ENCODE data around the gene LSM14A.

LSM14A gene

DNA sequence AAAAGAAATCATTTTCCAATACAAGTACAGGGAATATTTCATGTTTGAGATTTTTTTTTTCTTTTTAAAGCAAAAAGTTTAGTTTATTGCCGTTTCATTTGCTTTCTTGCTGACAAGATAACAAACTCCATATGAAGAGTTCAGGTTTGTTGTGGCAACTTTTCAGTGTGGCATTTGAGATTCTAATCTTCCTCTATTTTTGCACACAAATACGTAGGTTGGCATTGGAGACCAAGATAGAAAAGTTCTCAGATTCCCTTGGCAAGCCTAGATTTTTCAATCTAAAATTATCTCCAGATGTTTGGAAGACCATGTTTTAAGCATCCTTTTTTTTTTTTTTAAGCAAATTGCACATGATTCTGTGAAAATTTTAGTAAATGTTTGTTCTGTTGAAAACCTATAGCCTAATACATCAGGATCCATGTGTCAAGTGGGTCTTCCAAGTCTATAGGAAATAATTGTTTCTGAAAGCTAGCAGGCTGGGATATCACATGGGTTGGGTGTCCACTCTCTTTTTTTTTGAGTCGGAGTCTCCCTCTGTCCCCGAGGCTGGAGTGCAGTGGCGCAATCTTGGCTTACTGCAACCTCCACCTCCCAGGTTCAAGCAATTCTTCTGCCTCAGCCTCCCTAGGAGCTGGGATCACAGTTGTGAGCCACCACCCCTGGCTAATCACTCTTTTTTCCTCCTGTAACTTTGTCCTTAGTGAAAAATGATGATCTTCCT, 84.7 kb downstream of the LSM14A start:
- TF ChIP-seq, protein P1, sequence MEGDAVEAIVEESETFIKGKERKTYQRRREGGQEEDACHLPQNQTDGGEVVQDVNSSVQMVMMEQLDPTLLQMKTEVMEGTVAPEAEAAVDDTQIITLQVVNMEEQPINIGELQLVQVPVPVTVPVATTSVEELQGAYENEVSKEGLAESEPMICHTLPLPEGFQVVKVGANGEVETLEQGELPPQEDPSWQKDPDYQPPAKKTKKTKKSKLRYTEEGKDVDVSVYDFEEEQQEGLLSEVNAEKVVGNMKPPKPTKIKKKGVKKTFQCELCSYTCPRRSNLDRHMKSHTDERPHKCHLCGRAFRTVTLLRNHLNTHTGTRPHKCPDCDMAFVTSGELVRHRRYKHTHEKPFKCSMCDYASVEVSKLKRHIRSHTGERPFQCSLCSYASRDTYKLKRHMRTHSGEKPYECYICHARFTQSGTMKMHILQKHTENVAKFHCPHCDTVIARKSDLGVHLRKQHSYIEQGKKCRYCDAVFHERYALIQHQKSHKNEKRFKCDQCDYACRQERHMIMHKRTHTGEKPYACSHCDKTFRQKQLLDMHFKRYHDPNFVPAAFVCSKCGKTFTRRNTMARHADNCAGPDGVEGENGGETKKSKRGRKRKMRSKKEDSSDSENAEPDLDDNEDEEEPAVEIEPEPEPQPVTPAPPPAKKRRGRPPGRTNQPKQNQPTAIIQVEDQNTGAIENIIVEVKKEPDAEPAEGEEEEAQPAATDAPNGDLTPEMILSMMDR (IDR thresholded peaks at IDR 0.05; ENCODE audit: low read depth, low read length) = no peak
- DNase-seq (ENCODE audit: extremely low read depth, low read depth) = no peak

DNA sequence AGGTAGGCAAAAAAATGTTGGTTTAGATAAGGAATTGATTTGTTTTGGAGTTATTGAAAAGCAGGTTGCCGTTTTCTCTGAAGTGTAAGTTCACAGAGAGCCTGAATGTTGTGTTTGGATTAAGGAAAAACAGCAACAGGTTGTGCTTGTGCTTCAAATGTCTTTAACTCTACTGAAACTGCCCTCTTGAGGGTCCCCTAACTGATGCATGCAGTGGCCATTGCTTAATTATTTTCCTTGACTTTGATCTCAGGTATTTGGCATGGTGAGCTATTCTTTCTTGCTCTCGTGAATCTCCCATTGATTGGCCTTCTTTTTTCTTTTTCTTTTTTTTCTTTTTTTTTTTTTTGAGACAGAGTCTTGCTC, 85.2 kb downstream of the LSM14A start:
- TF ChIP-seq, protein P1 (IDR thresholded peaks at IDR 0.05; ENCODE audit: low read depth, low read length) = no peak
- DNase-seq (ENCODE audit: extremely low read depth, low read depth) = no peak

DNA sequence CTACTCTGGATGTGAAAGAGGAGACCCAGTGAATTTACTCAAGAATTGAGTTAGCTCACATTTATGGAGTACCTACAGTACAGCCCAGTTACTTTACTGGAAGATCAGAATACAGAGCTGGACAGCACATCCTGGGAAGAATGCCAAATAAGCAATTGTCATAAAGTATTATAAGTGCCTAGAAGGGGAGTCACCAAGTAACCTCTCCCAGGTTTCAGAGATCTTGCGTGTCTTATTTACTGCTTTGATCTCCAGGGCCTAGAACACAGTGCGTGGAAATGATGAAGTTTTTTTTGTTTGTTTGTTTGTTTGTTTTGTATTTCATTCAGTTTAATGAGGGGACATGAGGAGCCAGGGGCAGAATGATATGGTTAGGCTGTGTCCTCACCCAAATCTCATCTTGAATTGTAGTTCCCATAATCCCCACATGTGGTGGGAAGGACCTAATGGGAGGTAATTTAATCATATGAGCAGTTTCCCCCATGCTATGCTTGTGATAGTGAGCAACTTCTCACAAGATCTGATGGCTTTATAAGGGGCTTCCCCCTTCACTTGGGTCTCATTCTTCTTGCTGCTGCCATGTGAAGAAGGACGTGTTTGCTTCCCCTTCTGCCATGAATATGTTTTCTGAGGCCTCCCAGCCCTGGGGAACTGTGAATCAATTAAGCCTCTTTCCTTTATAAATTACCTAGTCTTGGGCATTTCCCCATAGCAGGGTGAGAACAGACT, 87.2 kb downstream of the LSM14A start:
- TF ChIP-seq, protein P1 (IDR thresholded peaks at IDR 0.05; ENCODE audit: low read depth, low read length) = no peak
- no peak for DNase-seq (ENCODE audit: extremely low read depth, low read depth)

DNA sequence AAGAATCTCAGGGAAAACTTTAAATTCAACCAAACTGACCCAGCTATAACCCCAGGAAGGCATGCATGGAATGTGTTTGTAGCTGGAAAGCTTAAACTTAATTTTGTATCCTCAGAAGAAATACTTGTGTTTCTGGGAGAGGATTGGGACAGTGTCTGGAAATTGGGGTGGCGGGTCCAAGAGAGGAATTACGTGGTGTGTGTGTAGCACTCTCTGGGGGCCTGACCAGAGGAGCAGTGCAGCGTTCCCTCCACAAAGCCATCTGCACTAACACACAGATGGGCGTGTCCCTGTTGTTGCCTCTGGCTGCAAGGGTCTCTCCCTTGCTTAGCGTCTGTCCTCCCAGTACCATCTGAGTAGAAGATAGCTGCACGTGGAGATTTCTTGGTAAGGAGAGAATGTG, 88.5 kb downstream of the LSM14A start:
- no peak for DNase-seq (ENCODE audit: extremely low read depth, low read depth)
- TF ChIP-seq, protein P1 (IDR thresholded peaks at IDR 0.05; ENCODE audit: low read depth, low read length) = no peak

DNA sequence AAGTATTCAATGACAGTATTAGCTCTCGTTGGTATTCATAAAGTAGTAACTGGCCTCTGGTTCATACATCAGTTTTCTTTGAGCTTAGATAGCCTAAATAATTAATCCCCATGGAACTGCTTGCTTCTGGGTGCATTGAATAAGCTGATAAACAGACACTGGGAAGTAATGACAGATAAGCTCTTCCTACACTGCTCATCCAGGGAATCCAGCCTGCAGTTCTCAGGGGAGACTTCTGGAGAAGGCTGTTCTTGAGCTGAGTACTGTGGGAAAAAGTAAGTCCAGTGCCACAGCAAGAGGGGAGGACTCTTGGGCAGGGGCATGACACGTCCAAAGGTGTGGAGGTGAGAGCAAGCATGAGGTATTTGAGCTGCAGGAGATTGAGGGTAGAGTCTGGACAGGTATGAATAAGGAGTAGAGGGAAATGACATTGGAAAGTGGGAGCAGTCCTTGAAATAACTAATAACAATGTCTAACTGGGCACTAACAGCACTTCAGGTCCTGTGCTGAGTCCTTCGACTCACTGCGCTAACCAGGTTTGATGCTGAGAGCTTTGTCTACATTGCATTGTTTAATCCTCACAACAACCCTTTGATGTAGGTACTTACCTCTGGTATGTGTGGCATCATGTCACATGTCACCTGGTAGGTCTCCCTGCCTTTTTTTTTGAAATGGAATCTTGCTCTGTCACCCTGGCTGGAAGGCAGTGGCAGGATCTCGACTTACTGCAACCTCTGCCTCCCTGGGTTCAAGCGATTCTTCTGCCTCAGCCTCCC, 89.2 kb downstream of the LSM14A start:
- DNase-seq (ENCODE audit: extremely low read depth, low read depth) = no peak
- TF ChIP-seq, protein P1 (IDR thresholded peaks at IDR 0.05; ENCODE audit: low read depth, low read length) = no peak

DNA sequence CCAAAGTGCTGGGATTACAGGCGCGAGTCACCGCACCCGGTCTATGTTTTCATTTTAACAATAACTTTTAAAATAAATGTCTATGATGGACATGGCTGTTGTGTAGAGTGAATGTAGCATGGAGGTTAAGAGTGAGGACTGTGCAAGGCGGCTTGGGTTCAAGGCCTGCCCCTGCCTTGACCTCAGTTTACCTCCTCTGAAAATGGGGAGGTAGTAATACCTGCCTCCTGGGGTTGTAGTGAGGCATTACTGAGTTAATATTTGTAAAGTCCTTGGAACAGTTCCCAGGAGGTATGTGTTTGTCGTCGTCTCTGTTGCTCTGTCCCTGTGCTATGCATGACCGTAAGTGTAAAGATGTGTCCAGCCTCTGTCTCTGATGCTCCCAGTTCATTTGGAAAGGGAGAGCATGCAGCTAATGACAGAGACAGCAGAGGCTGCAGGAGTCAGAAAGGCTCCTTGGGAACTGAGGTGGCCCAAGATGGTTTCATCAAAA, 91.5 kb downstream of the LSM14A start:
- TF ChIP-seq, protein P1 (IDR thresholded peaks at IDR 0.05; ENCODE audit: low read depth, low read length) = no peak
- DNase-seq (ENCODE audit: extremely low read depth, low read depth) = no peak
